HG02938 (cell line): Measurements from ENCODE around the gene FUT7.
"Not testable (repeated sequence)": the region's sequence is repeated elsewhere in the genome, so short reads cannot be mapped to it uniquely, and the experiment has no call there.

Experiments used
- ATAC-seq: cut with Tn5 transposase; IDR thresholded peaks from one replicate; pipeline ENCODE4 v1.9.1; 2021; ENCODE audit warnings: mild to moderate bottlenecking, moderate library complexity; ENCODE audit not compliant: unreplicated experiment

FUT7 gene

DNA sequence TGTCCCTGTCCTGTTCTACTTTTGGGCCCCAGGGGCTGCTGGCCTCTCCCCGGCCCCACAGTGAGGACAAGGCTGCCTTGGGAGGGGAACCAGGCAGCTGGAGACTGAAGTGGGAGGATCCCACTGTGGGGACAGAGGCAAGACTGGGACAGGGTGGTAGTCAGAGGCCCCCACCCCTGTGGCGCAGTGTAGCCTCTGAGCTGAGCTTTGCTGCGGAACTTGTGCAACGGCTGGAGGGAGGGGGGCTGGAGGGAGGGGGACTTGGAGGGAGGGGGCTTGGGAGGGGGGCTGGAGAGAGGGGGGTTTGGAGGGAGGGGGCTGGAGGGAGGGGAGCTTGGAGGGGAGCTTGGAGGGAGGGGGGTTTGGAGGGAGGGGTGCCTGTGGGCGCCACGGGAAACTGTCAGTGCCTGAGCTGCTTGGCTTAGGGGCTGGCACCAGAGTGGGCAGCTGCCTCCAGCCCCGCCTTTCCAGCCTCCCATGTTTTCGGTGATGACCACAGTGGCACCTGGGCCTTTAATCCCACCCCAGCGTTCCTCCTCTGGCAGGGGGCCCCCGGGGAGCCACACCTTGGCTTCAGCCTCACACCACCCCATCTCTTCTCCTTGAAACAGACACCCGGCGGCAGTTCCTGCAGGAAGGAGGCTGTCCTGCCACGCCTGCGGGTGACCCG, 2.3 kb upstream of the FUT7 start:
- no peak for ATAC-seq

DNA sequence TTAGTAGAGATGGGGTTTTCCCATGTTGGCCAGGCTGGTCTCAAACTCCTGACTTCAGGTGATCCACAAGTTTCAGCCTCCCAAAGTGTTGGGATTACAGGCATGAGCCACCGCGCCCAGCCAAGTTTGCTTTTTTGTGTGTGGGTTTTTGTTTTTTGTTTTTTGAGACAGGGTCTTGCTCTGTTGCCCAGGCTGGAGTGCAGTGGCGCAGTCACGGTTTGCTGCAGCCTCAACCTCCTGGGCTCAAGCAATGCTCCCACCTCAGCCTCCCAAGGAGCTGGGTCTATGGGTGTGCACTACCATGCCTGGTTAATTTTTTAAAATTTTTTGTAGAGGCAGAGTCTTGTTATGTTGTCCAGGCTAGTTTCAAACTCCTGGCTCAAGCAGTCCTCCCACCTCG, 1.6 kb upstream of the FUT7 start:
- not testable (repeated sequence) for ATAC-seq

DNA sequence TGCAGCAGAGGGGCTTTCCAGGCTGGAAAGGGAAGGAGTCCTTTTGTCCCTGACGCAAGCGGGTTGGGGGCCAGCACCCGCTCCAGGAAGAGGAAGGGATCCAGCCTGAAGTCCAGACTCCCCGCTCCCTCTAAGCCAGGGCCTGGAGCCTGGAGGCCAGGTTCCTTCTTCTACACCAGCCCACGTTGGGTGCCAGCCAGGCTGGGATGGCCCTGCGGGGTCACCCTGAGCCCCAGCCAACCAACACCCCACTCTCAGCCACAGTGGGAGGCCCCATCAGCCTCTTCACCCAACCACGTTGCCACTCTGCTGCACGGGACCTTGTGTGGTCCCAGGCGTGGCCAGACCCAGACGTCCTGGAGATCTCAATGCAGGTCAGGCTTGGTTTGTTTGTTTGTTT, 970 bp upstream of the FUT7 start:
- ATAC-seq = no peak

DNA sequence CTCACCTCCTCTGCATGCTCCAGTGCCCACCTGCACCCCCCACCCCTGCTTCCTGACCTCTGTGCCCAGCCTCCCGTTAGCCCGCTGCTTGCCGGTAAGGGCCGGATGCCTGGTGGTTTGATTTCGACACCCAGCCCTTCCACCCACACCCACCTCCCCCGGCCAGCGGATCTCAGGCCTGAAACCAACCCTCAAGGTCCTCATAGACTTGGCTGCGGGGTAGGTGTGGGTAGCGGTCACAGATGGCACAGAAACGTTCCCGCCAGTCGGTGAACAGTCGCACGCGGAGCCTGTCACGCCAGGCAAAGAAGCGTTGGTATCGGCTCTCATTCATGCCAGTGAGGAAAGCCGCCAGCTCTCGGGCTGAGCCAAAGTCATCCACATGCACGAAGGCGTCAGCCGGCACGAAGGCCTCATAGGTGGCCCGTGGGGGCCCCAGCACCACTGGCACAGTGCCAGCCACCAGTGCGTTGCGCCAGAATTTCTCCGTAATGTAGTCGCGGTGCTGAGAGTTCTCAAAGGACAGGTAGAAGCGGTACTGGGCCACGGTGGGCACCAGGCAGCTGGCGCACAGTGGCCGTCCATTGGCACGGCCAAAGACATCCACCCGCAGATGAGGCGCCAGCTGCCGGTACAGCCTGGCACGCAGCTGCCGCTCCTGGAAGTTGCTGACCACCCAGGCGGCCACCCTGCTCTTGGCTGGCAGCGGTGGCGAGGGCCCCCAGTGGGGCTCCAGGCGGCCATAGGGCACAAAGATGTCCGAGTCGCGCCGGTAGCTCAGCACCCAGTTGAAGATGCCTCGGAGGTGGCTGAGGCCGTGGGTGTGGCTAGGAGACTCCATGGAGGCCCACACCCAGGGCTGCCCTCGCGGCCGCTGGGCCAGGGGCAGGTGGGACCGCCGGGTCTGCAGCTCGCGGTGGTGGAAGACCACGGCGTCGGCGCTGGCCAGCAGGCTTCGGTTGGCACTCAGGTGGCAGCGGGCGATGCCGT, 1.1 kb downstream of the FUT7 start:
- ATAC-seq = no peak

DNA sequence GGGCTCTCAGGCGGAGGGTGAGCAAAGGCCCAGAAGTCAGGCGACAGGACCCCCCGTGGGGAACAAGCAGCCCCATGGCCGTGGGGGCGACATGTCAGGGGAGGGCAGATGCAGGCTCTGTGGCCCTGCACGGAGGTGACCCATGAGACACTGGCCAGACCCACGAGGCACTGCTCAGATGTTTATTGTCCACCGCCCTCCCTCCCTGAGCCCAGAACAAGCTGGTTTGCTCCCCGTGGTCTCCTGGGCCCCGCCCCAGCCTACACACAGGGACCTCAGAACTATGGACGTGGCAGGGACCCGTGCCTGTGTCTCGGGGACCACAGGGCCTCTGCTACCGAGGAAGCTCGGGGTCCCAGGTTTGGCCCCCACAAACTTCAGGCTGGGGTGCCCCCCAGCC, 1.9 kb downstream of the FUT7 start:
- no peak for ATAC-seq

DNA sequence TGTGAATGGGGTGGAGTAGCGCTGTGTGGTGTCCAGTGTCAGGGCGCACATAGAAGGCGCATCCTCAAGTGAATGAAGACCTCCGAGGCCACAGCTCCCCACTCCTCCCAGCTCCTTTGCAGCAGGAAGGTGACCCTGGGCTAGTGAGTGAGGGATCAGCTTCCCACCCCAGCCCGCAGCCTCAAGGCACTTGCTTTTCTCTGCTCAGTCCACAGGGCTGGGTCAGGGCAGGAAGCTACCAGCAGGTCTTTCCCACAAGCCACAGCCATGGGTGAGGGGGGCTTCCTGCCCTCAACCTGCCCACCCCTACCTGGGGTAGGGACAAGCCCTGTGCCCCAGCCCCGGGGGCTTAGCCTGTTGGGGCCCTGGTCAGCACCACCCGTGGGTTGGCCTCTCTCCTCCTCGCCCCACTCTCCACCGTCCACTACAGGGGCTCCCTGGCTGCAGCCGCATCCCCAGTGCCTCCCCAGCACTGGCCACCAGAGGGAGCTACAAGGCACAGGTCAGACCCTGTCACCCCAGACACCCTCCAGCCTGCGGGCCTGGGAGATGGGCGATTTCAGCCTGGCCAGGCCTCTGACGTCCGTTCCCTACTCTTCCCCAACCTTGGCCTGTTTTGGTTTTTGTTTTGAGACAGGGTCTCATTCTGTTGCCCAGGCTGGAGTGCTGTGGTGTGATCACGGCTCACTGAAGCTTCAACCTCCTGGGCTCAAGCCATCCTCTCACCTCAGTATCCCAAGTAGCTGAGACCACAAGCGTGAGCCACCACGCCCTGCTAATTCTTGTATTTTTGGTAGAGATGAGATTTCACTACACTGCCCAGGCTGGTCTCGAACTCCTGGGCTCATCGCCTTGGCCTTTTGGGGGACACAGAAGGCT, 2.6 kb downstream of the FUT7 start:
- ATAC-seq = no peak

DNA sequence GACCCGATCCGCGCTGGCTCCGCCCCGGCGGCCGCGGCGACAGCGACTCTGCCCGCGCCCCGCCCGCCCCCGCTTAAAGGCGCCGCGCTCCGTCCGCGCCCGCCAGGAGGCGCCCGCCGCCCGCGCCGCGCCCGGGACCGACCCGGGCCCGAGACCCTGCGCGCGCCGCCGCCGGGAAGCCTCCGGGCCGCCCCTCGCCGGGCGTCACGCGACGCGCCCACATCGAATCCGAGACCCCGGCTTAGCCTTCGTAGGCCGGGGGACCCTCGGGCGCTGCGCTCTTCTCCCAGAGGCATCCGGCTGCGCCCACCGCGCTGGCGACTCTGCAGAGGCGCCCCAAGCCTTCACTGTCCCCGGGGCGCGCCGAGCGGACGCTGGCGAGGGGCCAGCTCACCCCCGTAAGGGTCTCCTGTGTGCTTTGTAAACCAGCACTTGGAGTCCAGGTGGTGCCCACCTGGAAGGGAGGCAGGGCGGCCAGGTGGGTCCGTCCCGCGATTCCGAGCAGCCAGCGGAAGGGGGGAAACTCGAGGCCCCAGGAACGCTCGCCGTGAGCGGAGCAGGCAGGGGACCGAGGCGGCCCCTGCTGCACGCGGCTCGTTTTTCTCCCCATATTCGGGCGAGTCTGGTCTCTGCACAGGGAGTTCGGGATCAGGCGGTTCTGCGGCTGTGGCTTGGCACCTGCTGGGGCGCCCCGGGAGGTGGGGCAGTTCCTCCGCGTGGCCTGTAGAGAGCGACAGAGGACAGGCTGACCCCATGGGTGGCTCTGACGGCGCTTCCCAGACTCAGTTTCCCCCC, 3.4 kb downstream of the FUT7 start:
- ATAC-seq = no peak

DNA sequence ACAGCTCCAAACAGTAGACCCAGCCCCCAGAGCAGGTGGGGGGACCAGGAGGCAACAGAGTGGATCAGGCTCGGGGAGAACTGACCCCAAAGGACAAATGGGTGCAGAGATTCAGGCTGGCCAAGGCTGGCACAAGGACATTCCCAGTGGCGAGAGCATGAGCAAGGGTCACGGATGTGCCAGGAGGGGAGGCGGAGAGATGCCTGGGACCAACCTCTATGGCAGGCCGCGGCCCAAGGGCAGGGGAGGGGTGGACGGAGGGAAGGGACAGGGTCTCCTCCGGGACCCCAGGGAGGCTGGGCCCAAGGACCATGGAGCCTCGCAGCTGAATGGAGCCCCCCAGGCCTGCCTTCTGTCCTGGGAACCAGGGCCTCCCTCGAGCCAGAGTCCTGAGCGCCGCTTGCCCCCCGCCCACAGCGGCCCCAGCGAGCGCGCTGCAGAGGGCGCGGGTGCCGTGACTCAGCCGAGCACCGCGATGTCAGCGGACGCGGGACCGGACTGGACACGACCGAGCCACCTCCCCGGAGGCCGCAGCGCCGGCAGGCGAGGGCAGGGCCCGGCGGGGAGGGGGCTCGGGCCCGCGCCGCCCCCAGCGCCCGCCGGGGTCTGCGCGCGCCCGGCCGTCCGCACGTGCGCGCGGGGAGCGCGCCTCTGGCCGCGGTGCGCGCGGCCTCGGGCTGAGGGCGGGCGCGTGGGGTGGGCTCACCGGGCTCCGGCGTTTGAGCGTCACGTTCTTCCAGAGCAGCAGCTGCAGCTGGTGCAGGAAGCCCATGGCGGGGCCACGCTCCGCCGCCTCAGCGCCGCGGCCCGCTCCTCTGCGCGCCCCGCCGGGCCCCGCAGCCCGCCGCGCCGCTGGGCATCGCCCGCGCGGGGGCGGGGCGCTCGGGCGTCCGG, 4.3 kb downstream of the FUT7 start, which contains the start of gene ABCA2:
ABCA2 (minus strand) TSS at position 869 of the 894 bp plus-strand sequence; CDS start at position 772, 97 bp downstream.
- no peak for ATAC-seq

DNA sequence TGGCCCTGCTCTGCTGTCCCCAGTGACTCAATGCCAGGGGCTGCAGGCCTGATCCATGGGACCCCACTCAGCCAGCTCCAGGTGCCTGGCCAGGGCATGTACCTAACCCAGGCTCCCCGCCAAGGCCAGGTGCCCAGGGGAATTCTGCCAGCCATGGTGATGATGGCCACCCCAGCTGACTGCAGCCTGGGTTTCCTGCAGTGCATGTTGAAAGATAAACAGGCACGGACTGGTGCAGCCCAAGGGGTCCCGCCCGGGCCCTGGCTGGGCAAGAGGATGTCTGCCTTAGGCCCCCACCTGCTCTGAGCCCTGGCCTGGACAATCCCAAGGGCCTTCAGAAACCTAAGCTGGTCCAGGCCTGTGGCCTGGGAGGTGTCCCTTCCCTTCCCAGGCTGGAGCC, 5.1 kb downstream of the FUT7 start:
- ATAC-seq = no peak

DNA sequence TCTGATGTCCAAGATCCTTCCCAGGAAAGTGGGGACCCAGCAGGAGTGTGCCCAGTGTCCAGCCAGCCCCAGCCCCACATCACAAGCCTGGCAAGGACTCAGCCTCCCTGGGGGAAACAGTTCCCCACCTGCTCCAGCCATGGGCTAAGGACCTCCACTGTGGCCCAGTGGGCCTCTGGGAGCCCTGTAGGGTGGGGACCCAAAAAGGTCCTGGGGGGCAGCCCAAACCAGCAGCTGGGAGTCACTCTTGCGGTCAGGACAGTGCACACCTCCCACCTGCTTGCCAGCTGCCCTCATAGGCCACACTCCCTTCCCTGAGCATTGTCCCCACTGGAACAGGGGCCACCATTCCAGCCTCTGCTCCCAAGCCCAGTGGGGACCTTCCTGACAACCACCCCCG, 5.5 kb downstream of the FUT7 start:
- no peak for ATAC-seq

DNA sequence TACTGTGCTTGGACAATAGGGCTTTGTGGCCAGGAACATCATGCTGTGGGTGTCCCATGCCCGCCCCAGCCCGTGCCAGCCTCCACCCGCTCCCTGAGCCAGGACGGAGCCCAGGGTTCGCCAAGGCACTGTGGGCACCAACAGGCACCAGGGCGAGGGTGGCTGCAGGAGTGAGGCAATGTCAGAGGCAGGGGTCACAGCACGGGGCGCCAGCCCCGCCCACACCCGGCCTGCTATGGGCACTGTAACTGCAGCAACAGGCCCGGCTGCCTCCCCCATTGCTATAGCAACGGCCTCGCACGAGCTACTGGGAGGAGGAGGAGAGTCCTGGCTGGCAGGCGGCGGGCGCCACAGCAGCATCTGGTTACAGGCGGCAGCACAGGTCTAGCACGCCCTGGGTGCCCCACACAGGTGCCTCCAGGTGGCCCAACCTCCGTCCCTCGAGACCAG, 6.3 kb downstream of the FUT7 start:
- ATAC-seq = no peak

DNA sequence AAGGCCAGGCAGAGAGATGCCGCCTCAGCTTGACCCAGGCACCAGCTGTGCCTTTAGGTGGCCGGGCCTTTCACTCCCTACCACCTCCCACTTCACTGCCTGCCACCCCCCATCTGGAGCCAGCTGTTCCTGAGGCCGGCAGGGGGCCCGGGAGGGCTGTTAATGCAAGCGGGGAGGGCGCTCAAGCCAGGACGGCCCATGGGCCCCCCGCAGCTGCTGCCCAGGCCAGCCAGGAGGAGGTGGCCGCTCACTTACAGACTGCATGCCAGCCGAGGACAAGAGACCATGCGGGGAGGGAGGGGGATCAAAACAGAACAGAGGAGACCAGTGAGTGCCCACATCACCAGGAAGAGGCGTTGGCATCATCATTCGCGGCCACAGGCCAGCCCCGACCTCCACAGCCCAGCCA, 8.3 kb downstream of the FUT7 start:
- ATAC-seq = no peak

DNA sequence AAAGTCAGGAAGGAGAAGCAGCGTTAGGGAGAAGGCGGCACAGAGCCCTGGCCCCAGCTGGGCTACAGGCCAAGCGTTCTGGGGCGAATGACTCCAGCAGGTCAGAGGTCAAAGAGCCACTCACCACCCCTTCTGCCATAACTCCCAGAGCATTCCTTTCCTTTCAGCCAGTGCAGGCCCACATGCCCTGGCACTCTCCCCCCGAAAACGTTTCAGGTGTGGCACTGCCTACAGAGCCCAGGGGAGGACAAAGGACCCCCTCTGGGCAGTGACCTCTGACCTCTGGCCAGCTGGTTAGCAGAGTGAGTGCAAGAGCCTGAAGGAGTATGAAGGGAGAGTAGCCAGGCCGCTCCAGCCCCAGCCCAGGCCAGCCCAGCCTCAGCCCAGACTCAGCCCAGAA, 8.7 kb downstream of the FUT7 start:
- ATAC-seq = no peak

DNA sequence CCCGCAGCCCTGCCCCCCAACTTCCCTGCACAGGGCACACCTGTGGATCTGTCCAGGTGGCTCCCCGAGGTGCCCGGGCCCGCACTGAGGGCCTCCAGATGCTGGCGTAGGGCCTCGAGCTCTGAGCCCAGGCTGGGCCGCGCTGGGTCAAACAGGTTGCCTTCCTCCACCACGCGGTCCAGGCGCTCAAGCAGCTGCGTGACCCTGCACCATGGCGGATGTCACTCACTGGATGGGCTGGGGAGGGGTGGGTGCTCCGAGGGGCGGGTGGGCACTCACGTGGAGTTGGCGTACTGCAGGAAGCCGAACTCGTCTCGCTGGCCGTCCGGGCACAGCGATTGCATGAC, 9.3 kb downstream of the FUT7 start:
- ATAC-seq = no peak

DNA sequence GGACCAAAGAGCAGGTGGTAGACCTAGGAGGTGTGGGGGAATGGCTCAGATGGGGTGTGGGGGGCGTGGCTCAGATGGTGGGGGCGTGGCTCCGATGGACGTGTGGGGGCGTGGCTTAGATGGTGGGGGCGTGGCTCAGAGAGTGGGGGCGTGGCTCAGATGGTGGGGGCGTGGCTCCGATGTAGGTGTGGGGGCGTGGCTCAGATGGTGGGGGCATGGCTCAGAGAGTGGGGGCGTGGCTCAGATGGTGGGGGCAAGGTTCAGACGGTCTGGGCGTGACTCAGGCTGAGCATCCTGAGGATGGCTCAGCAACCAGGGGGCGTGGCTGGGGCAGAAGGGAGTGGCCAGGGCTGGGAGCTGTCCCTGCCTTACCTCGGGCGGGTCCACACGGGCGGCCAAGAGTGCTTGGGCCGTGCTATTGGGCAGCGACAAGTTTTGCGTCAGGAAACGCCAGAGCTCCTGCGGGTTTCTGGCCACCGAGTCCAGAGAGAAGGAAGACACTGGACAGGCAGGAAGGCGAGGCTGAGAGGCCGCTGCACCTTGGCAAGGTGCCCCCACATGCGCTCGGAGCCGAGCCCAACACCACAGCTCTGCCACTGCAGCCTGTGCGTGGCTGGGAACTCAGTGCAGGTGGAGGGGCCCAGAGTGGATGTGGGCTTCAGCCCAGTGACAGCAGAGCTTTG, 9.8 kb downstream of the FUT7 start:
- no peak for ATAC-seq

DNA sequence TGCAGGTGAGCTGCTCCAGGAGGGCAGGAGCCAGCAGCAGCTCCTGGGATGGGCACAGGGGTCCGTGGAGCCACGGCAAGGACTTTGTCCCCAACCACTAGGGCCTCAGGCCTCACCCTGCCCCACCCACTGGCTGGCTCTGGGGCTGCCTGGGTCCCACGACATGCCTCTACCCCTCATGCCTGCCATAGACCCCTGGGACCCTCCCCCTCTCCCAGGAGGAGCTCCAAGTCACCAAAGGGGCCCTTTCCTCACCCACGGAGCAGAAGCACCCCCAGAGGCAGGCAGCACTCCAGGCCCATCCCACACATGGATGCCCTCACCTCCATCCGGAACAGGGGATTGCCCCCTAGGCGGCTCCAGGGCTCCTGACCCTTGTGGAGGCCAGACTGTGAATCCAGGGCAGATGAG, 10.3 kb downstream of the FUT7 start:
- no peak for ATAC-seq

DNA sequence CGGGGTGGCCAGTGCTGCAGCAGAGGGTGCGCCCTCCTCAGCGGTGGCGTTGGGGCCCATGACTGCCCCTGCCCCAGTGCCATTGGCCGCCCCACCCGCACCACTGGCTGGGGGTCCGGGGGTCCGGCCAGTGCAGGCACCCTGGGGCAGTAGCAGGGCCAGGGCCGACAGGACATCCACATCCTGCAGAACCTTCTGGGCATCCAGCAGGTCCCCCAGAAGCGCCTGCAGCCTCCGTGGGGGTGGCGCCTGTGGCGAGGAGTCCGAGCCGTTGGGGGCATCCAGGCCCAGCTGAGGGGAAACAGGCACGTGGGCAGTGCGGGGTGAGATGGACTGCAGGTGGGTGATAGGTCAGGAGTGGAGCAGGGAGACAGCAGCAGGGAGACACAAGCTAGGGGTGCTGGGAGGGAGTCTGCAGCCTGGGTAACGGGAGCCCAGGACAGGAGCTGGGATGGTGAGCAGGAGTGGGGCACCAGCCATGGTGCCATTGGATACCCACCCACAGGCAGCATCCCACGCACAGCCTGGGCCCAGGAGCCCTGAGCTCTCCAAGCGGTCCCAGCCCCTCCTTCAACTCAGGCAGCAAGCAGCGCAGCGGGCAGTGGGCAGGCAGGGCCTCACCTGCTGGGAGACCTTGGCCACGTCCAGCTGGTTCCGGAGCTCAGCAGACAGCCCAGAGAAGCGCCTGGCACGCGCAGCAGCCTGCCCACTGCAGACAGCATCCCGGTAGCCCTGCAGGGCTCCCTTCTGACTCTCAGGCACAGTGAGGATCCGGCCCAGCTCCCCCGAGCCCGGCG, 10.9 kb downstream of the FUT7 start:
- no peak for ATAC-seq
